HL-60/S4 treated with phorbol 12-myristate 13-acetate at 8.2 ng/mL for 4 days and 3 days (cell line): Measurements from ENCODE around the gene PARVB.

ENCODE experiments used
- in situ Hi-C: fragments of 300-500 bp; cut with MboI; formaldehyde crosslinking; loops from 2 replicates; pipeline ENCODE4 v1.15.0; 2022; ENCODE audit warnings: low sequenced_read_pairs

Gene PARVB

DNA sequence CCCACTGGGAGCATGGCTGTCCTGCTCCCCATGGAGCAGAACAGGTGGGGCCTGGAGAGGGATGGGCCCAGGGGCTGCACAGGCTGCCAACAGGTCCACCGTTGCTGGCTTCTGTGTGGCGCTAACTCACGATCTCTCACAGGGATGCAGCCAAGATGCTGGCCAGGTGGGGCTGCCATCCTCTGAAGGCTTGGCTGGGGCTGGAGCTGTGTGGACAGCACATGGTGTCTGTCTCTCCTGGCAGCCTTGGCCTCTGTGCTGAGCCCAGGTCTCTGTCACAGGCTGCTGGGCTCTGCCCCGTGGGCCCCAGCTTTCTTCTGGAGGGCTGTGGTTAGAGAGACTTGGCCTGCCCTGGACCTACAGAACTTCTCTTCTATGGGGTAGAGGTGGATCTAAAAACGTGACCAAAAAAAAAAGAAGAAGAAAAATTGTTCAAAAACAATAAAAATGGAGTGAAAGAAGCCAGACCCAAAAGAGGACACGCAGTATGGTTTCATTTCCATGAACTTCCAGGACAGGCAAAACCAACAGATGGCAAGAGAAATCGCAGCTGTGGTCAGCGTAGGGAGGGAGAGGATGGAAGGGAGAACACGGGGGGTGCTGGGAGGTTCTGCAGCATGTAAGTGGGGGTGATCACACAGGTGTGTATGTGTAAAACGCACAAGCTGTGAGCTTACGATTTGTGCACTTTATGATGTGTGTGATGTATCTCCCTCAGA, 168.9 kb downstream of the PARVB start:
- in situ Hi-C loops = no loop called here

DNA sequence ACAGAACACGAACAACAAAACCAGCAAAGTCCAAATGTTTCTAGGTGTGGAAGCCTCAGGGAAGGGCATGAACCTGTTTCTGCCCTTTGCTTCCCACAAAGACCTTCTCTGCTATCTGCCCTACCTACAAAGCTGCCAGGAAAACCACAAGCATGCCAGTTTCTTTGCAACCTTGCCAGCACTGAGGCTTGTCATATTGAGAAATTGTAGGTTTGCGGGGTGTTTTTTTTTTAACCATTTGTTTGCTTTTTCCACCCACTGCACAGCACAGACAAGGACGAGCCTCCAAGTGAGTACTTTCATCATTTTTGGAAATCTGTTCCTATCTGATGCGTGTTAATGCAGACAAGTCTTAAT, 169.4 kb downstream of the PARVB start:
- in situ Hi-C loops = no loop called here

DNA sequence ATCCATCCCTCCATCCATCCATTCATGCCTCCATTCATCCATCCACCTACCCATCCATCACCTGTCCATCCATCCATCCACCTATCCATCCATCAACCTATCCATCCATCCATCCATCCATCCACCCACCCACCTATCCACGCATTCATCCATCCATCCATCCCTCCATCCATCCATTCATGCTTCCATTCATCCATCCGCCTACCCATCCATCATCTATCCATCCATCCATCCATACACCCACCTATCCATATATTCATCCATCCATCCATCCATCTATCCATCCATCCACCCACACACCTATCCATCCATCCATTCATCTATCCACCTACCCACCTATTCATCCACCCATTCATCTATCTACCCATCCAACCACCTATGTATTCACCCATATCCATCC, 170.5 kb downstream of the PARVB start:
- in situ Hi-C loops = no loop called here

DNA sequence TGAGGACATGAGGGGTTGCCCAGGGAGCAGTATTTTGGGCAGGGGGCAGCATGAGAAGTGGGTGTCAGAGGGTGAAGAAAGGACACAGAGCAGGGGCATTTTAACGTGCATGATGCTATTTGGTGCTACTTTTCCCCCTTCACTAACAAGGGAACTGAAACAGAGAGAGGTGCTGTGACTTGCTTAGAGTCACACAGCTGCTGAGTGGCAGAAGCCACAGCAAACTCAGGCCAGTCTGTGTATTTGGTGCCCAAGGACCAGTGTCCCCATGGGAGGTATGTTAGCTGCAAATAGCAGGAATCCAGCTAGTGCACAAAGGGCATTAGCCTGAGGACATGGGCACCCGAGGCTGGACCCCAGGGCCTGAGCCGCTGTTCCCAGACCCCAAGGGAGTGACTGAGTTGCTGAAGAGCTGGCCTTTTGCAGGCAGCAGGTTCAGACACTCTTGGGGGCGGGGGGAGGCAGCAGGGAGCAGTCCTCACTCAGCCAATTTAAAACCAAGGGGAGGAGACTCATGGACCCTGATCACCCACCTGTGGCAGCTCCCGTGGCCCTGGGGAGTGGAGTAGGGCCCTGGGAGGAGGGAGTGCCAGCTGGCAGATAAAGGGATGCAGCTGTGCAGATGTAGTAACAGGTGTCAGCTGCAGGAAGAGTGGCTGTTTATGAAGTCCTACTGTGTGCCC, 171.2 kb downstream of the PARVB start:
- in situ Hi-C loops = no loop called here

DNA sequence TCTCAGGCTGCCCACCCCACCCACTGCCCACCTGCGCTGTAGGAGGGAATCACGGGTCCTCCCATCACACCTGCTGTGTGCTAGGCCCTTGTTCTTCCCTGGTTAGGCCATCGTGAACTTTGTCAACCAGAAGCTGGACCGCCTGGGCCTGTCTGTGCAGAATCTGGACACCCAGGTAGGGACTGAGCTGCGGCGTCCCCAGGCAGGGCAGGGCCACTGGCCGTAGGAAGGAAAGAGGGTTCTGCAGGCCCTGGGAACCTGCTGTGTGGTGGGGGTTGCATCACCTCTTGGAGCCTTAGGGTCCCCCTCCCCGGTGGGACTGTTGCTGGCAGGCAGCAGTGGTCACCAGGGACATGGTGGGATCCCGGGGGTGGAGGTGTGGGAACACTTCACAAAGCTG, 172.1 kb downstream of the PARVB start:
- in situ Hi-C loops = no loop called here

DNA sequence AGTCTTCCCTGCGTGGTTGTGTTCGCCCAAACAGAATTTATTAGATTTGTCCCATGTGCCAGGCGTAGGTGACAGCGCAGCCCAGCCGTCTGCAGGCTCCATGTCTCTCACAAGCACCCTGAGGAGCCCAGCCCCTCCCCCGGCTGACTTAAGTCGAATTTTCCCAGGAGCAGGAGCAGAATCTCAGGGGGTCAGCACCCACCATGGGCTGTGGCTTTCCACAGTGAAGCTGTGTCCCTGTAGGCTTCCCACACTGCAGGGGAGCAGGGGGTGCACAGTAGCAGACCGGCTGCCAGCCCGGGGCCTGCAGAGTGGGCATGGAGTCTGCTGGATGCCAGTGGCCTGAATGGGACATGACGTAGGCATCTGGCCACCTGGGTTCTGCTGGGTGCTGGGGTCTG, 172.6 kb downstream of the PARVB start:
- in situ Hi-C loops = no loop called here

DNA sequence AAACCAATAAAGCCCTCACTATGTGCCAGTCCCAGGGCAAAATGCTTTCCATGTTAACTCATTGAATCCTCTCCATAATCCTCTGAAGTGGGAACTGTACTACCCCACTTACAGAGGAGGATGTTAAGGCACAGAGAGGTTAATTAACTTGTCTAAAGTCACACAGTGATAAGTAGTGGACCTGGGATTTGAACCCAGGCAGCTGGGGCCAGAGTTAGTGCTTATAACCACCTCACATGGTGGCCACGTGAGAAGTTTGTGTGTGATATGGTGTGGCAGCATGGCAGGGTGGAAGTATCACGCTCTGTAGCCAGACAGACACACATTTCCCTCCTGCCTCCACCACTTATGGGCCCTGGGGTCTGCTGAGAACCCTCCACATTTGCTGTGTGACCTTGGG, 173.2 kb downstream of the PARVB start:
- in situ Hi-C loops = no loop called here

DNA sequence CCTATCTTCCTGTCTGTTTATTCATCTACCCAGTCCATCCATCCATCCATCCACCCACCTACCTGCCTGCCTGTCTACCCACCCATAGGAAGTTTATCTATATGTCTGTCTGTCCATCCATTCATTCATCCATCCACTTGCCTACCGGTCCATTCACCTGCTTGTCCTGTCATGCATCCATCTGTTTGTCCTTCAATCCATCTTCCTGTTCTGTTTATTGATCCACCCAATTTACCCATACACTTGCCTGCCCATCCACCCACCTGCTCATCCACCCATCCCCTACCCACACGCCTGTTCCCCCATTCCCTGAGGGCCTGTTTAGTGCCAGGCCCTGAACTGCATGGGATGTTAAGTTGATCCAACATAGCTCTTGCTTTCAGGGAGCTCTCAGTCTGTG, 175.1 kb downstream of the PARVB start:
- in situ Hi-C loops = no loop called here

DNA sequence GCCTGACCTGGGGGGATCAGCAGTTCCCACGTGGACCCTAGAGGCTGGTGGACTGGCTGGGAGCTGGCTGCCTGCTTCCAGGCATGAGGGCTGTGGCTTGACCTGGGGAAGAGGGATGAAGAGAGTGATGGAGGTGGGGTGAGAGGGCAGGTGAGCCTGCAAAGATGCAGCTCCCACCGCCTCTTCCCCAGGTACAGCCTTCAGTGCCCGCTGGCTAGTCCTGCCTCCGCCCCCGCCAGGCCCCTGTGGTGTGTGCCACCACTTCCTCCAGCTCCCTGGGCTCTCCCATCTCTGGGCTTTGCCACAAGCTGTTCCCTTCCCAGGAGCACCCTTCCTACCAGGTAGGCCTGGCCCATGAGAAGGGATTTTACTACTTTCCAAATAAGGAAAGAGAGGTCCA, 175.8 kb downstream of the PARVB start:
- in situ Hi-C loops = no loop called here

DNA sequence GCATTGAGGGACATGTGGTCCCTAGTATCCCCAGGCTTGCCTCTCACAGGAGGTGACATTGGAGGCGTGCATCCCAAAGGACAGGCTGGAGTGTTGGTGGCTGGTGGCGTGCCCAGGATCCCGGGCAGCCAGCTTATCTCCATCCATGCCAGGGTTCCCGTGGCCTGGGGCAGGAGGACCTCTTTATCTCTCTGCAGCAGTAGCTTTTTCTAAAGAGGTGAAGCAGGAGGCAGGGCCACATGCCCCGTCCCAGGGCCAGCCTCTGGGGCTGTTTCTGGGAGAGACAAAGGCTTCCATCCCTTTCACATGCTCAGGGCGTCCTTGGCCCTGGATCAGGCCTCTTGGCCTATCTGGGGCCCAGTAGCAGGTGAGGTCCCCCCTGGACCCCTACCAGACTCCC, 176.3 kb downstream of the PARVB start:
- in situ Hi-C loops = no loop called here

DNA sequence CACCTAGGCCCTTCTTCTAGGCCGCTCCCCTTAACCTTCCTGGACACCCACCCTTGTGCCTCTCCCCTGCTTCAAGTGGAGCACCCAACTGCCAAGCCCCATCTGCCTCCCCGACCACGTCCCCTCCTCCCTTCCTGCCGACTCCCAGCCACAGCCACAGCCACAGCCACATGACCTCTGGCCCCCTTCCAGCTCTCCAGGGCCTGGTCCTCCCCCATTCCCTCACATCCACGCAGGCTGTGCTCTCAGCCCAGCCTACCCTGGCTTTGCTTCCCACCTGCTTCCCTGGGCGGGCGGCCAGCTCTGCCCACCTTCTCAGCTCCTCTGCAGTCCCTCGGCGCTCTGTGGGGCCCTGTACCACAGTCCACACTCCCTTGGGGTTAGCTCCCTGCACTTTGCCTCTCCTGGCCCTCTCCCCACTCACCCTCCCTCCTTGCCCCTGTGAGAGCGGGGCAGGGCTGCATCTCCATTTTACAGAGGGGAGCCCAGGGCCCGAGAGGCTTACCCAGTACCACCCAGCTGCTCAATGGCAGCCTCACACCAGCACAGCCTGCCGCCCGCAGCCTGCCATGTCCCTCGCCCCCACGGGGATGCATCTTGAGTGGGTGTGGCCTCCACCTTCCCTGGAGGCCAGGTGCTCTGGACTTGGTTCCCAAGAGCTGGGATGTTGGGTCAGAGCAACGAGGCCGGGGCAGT, 176.9 kb downstream of the PARVB start:
- in situ Hi-C loops = no loop called here

DNA sequence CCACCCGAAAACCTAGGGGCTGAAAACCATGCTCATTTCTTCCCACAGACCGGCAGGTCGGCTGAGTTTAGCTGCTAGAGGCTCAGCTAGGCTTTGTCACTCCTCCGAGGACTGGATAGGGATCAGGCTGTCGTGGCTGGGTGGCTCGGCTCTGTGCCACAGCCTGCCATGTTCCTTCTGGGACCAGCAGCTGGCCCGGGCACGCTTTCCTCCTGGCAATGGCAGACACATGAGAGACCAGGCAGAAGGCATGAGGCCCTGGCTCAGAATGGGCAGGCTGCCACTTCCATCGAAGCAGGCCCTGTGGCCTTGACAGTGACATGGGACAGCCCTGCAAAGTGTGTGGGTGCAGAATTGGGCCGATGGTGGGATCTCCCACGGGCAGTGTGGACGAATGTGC, 177.6 kb downstream of the PARVB start:
- in situ Hi-C loops = no loop called here

DNA sequence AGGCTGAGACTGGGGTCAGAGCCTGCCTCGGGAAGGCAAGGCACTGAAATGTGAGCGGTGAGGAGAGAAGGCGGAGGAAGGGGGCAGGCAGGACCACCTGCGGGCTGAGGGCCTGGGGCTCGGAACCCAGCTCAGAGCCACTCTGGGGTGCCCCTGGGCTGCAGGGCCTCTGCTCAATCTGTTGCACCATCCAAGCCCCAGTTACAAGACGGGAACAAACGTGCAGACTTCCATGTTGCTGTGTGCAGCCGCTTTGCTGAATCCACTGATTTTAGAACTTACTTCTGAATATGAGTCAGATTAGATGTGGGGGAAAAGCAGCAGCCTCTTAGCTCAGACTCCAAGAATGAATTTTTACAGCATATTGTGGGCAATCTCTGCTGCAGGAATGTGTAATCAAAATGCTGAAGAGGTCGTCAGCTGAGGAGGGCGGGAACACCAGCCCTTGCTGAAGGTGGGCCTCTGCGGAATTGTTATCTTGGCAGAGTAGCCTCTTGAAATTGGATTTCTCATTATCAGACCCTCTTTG, 178.2 kb downstream of the PARVB start:
- in situ Hi-C loops = no loop called here

DNA sequence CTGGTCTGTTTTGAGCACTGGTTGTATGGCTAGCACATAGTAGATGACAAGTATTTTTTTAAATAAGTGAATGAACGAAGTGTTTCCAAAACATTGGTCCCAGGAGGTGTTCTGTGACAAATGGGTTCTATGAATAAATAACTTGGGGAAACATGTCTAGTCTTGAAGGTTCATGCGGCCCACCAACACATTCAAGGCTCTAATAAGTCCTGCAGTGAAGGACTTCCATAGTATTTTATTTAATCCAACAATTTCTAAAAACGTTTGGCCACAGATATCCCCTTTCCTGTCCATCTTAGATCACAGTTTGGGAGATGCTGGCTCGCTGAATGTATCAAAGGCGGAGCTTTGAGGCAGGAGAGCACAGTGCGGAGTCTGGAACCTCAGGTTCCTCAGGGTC, 179.1 kb downstream of the PARVB start:
- in situ Hi-C loops = no loop called here

DNA sequence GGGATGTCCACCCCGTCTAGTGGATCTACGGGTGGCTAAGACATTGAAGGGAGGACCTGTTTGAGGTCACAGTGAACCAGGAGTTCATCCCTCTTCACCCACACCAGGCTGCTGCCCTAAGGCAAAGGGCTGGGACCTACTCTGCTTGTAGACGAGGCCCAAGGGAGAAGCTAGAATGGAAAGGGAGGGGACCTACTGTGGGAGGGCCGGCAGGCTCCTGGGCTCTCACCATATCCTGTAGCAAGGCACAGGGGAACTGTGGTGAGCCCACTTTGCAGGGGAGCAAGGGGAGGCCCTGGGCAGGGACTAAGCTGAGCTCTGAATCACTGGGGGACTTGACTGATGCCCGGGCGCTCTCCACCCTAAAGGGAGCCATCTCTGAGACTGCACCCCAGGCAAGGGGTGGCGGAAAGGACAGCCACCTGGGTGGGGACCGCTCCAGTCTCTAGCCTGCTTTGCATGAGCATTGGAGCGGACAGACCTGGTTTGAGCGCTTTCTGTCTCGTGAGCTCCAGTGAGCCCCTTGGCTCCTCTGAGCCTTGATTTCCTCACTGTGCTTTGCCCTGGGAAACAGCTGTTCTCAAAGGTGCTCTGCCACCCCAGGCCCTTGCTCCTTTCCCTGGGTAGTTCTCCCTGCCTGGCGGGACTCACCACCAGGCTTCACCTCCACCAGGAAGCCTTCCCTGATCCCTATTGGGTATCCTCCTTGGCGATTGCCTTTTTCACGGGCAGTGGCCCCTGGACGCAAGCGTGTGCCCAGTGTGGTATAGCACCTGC, 180.8 kb downstream of the PARVB start:
- in situ Hi-C loops = no loop called here

DNA sequence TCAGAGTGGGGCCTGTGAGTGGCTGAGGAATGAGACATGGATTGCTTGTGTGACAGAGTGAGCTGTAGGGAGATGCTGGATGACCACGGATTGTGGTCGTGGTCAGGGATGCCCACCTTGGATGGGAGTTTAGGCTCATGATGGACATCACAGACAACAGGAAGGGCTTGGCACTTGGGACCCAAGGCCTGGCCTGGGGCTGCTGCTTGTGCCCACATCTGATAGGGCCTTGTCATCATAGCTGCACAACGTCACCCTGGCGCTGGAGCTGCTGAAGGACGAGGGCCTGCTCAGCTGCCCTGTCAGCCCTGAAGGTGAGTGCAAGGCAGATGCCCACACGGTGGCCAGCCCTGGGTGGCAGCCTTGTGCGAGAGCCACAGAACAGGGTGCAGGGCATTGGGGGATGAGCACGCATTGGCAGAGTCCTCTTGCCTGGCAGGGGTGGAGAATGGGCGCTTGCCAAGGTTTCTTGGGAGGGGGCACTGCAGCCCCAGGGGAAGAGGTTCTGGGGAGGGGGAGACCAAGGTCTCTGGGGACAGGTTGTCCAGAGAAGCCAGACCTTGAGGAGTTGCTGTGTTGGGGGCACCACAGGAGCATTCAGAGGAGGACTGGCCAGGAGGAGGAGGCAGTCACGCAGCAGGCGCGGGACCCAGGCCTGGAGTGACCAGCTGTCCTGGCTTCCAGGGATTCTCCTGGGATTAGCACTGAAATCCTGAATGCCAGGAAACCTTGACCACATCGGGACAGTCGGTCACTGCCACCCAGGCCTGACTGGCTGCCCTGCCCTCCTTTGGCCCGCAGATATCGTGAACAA, 181.6 kb downstream of the PARVB start:
- in situ Hi-C loops = no loop called here

DNA sequence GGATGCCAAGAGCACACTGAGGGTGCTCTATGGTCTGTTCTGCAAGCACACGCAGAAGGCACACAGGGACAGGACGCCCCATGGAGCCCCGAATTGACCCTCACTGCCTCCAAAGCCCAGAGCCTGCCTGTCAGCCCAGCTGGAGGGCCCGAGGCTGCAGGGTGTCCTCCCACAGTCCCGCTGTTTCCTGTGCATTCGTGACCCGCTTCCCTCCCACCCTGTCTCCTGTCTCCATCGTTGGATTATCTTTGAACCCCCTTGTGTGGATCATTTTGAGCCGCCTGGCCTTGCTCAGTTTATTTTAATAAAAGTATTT, 182.2 kb downstream of the PARVB start:
- in situ Hi-C loops = no loop called here

DNA sequence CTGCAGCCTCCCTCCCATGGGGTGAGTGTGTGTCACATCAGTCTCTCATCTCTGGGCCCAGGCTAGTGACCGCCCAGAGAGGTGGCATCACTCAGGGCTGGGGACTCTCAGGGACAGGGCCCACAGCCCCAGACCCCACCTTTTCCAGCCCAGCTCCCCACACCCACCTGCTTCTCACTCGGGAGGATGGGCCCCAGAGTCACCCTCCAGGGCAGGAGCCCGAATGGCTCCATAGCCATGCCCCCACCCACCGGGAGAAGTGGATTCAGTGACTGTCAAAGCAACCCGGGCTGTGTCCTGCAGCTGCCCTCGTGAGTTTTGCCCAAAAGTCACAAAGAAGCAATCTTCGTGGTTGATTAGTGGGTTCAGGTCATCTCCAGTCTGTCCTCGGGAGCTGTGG, 182.6 kb downstream of the PARVB start:
- in situ Hi-C loops = no loop called here

DNA sequence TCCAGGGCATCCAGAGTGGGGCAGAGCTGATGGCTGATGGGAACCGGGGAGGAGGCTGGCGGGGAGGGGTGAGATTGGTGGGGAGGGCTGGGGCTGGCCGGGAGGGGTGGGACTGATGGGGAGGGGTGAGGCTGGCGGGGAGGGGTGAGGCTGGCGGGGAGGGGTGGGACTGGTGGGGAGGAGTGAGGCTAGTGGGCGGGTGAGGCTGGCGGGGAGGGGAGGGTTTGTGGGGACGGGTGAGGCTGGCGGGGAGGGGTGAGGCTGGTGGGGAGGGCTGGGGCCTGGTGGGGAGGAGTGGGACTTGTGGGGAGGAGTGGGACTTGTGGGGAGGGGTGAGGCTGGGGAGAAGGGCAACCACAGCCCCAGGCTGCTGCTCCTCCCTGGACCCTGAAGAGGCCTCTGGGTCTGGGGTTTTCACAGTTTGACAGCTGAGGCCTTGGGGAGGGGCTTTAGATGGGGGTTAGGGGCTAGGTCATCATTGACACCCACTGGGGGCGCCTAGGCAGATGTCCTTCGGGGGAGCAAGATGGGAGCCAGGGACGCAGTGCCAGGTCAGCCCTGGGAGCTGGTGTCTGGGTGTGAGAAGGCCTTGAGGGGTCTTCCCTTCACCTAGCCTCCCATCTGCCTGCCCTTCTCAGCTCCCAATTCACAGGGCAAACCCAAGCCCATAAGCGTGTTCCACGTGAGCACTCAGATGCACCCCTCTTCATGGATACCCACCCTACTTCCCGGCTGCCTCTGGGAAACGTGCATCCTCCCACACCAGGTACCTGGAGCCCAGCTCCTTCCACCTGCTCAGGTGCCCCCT, 183.3 kb downstream of the PARVB start:
- in situ Hi-C loops = no loop called here

DNA sequence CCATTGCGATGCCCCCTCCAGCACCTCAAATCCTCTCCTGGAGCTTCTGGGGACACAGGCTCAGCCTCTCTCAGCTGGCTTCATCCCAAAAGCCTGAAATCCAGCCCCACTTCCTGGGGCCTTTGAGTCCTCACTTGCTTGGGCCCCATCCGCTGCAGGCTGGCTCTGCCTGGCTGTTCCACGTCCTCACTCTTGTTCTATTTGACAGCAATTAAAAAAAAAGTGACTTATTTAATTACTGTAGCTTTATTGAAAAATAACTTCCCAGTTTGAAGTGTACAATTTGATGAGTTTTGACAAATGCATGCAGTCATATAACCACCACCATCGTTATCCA, 183.8 kb downstream of the PARVB start:
- in situ Hi-C loops = no loop called here
